ENCODE results near the gene PIGB. TPM values are rescaled to one million over a fixed set of nuclear protein-coding genes. Genes with fewer than 3 reads are reported as not detected.

The PIGB gene
- total and polyA plus RNA-seq, 2 of the 13 experiments (the other 11 are each of a cell fraction or from before 2014, with no cell fraction given): 14.5 to 19.1 TPM

GRCh38 chr15:55289746-55290527, 29.1 kb upstream of the PIGB start, which contains the start of gene RAB27A (continued):
- TF ChIP-seq PRDM4 (CRISPR knock-in tag; IDR thresholded peaks at IDR 0.05; ENCODE audit: borderline replicate concordance) (no peak), HOXA9 (CRISPR knock-in tag; IDR thresholded peaks at IDR 0.05; ENCODE audit: borderline replicate concordance) (no peak), FOXK2 (IDR thresholded peaks at IDR 0.05) (no peak), CHD4 (IDR thresholded peaks at IDR 0.05; ENCODE audit: borderline replicate concordance, low read length) (no peak; the same call in 1 of the 2 replicates), SRF (IDR thresholded peaks at IDR 0.05; ENCODE audit: low read depth, low read length) (peak; percentile 16; the same call in 1 of the 2 replicates), BCL3 (CRISPR knock-in tag; IDR thresholded peaks at IDR 0.05) (no peak), ZNF709 (CRISPR knock-in tag; IDR thresholded peaks at IDR 0.05) (no peak), ZNF263 (CRISPR knock-in tag; IDR thresholded peaks at IDR 0.05) (no peak; the same call in 1 of the 2 replicates), EEA1 (CRISPR knock-in tag; IDR thresholded peaks at IDR 0.05; ENCODE audit: borderline replicate concordance) (no peak), BATF2 (CRISPR knock-in tag; IDR thresholded peaks at IDR 0.05) (no peak), WIZ (CRISPR knock-in tag; IDR thresholded peaks at IDR 0.05) (no peak), PPARG (CRISPR knock-in tag; conservative IDR thresholded peaks at IDR 0.05) (no peak), ZNF256 (CRISPR knock-in tag; conservative IDR thresholded peaks at IDR 0.05) (no peak), SMAD9 (CRISPR knock-in tag; IDR thresholded peaks at IDR 0.05) (no peak), ZNF883 (CRISPR knock-in tag; IDR thresholded peaks at IDR 0.05; ENCODE audit: not compliant biosample characterization) (no peak), E2F1 (CRISPR knock-in tag; IDR thresholded peaks at IDR 0.05) (0 out of 2 replicates have a peak, but pooled peaks have one; percentile 38), EHMT2 (IDR thresholded peaks at IDR 0.05; ENCODE audit: borderline replicate concordance, low read depth, low read length) (no peak)
- TF ChIP-seq, protein P1, sequence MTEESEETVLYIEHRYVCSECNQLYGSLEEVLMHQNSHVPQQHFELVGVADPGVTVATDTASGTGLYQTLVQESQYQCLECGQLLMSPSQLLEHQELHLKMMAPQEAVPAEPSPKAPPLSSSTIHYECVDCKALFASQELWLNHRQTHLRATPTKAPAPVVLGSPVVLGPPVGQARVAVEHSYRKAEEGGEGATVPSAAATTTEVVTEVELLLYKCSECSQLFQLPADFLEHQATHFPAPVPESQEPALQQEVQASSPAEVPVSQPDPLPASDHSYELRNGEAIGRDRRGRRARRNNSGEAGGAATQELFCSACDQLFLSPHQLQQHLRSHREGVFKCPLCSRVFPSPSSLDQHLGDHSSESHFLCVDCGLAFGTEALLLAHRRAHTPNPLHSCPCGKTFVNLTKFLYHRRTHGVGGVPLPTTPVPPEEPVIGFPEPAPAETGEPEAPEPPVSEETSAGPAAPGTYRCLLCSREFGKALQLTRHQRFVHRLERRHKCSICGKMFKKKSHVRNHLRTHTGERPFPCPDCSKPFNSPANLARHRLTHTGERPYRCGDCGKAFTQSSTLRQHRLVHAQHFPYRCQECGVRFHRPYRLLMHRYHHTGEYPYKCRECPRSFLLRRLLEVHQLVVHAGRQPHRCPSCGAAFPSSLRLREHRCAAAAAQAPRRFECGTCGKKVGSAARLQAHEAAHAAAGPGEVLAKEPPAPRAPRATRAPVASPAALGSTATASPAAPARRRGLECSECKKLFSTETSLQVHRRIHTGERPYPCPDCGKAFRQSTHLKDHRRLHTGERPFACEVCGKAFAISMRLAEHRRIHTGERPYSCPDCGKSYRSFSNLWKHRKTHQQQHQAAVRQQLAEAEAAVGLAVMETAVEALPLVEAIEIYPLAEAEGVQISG (CRISPR knock-in tag; IDR thresholded peaks at IDR 0.05): peak; percentile 42
- TF ChIP-seq, protein P2, sequence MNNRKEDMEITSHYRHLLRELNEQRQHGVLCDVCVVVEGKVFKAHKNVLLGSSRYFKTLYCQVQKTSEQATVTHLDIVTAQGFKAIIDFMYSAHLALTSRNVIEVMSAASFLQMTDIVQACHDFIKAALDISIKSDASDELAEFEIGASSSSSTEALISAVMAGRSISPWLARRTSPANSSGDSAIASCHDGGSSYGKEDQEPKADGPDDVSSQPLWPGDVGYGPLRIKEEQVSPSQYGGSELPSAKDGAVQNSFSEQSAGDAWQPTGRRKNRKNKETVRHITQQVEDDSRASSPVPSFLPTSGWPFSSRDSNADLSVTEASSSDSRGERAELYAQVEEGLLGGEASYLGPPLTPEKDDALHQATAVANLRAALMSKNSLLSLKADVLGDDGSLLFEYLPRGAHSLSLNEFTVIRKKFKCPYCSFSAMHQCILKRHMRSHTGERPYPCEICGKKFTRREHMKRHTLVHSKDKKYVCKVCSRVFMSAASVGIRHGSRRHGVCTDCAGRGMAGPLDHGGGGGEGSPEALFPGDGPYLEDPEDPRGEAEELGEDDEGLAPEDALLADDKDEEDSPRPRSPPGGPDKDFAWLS (CRISPR knock-in tag; IDR thresholded peaks at IDR 0.05; ENCODE audit: borderline replicate concordance): no peak

Measured in HepG2 (cell line).